GM12878 (cell line): ENCODE data around the gene TIA1. TPM values are rescaled to one million over a fixed set of nuclear protein-coding genes. Genes with fewer than 3 reads are reported as not detected.

Experiments
- ATAC-seq: fragments of 200-7000 bp; cut with Tn5 transposase; 3 replicates; pipeline ENCODE4 v1.9.1; 2020; ENCODE audit warnings: mild to moderate bottlenecking, moderate library complexity
- BruUV-seq: library from RNA; stranded (reverse); fragments of 400-500 nt; replicated peaks from 2 replicates; lab custom pipeline; 2021; lab: Mats Ljungman, UMichigan
- CTCF ChIA-PET: fragments of 300-600 bp; sonication (Branson Sonifier 250); formaldehyde crosslinking; extraction: SDS; loops from one replicate; lab custom pipeline; 2021; ENCODE audit warnings: inconsistent platforms; lab: Yijun Ruan, JAX
- POLR2A ChIA-PET: fragments of 350-600 bp; formaldehyde crosslinking; extraction: SDS; loops from one replicate; lab custom pipeline; 2021; ENCODE audit warnings: inconsistent platforms; lab: Charles Lee
- RAD21 ChIA-PET: fragments of 300-600 bp; sonication (Branson Sonifier 250); formaldehyde crosslinking; loops from one replicate; lab custom pipeline; 2023; ENCODE audit warnings: antibody characterized with exemption; ENCODE audit not compliant: unreplicated experiment; lab: Charles Lee
- SMC1A ChIA-PET: fragments of 300-600 bp; sonication (Branson Sonifier 250); formaldehyde crosslinking; loops from one replicate; lab custom pipeline; 2023; ENCODE audit not compliant: unreplicated experiment, uncharacterized antibody; lab: Charles Lee
- DNase-seq: peaks from one replicate; pipeline ENCODE4 v3.0.0-alpha.2; 2011; ENCODE audit warnings: low read depth, low spot score
- FAIRE-seq: peaks from 3 replicates; lab custom pipeline; 2011; peaks lifted over from hg19 to GRCh38; lab: Jason Lieb, UNC
- H2AFZ ChIP-seq: 2 replicates; pipeline ENCODE4 v1.6.0; 2011; ENCODE audit warnings: low read depth, low read length, control low read depth; ENCODE audit not compliant: control insufficient read depth
- H3K27ac ChIP-seq: 2 replicates; pipeline ENCODE4 v1.5.1; 2011; ENCODE audit warnings: control low read depth; ENCODE audit not compliant: control insufficient read depth, insufficient read depth
- H3K27me3 ChIP-seq, 2 experiments: replicated peaks in 1 of 2; 2 replicates each; pipeline versions ENCODE4 v1.6.0 to v1.6.1; 2011; ENCODE audit warnings: low read length in 1 of 2; ENCODE audit not compliant: control insufficient read depth in 2 of 2, insufficient read depth in 2 of 2
- H3K36me3 ChIP-seq, 2 experiments: 2 replicates each; pipeline ENCODE4 v1.5.1; 2011; ENCODE audit warnings: low read length in 1 of 2; ENCODE audit not compliant: control insufficient read depth in 2 of 2, insufficient read depth in 2 of 2
- H3K4me1 ChIP-seq: 2 replicates; pipeline ENCODE4 v1.6.1; 2011; ENCODE audit warnings: mild to moderate bottlenecking, low read length, moderate library complexity, mixed read lengths; ENCODE audit not compliant: control insufficient read depth, insufficient read depth
- H3K4me2 ChIP-seq: 2 replicates; pipeline ENCODE4 v1.6.0; 2011; ENCODE audit warnings: control low read depth; ENCODE audit not compliant: control insufficient read depth, insufficient read depth
- H3K4me3 ChIP-seq: fragments of 200-600 bp; sonication (generic); 2 replicates; pipeline ENCODE4 v1.5.1; 2016
- H3K79me2 ChIP-seq: 2 replicates; pipeline ENCODE4 v1.6.0; 2011; ENCODE audit warnings: low read length; ENCODE audit not compliant: control insufficient read depth, insufficient read depth
- H3K9ac ChIP-seq: 2 replicates; pipeline ENCODE4 v1.8.0; 2011; ENCODE audit warnings: low read length, control low read depth, mixed read lengths; ENCODE audit not compliant: control insufficient read depth, insufficient read depth
- H3K9me3 ChIP-seq: replicated peaks from 3 replicates; pipeline ENCODE4 v1.5.1; 2011; ENCODE audit warnings: mild to moderate bottlenecking, low read length; ENCODE audit not compliant: control insufficient read depth, insufficient read depth
- H4K20me1 ChIP-seq: 2 replicates; pipeline ENCODE4 v1.6.0; 2011; ENCODE audit not compliant: control insufficient read depth, insufficient read depth
- ATF7 ChIP-seq: fragments of 450-650 bp; IDR thresholded peaks from 2 replicates; pipeline ENCODE4 v1.6.1; 2016; ENCODE audit warnings: low read depth, mild to moderate bottlenecking
- KAT2A ChIP-seq: conservative IDR thresholded peaks from 2 replicates; pipeline ENCODE4 v1.6.1; 2011; ENCODE audit warnings: low read depth, low read length; ENCODE audit not compliant: control insufficient read depth
- REST ChIP-seq: IDR thresholded peaks from 2 replicates; pipeline ENCODE4 v1.6.1; 2012; ENCODE audit warnings: mild to moderate bottlenecking, low read depth, low read length
- ZBTB40 ChIP-seq: fragments of 450-650 bp; IDR thresholded peaks from 2 replicates; pipeline ENCODE4 v1.6.1; 2016; ENCODE audit warnings: mild to moderate bottlenecking, moderate library complexity, borderline replicate concordance
- WGBS: methylation state at CpG from one replicate; pipeline ENCODE4 v1.1.6; 2016; ENCODE audit warnings: low lambda C conversion rate; ENCODE audit not compliant: insufficient replicate concordance, insufficient coverage; ENCODE audit errors: missing lambda C conversion rate; 5-methylcytosine and 5-hydroxymethylcytosine counted together
- in situ Hi-C: fragments of 300-500 bp; cut with MboI; formaldehyde crosslinking; loops from 9 replicates; pipeline ENCODE4 v1.14.3; 2018; ENCODE audit warnings: mixed read lengths
- intact Hi-C: fragments of 100-400 bp; cut with micrococcal nuclease; formaldehyde crosslinking; loops from one replicate; pipeline ENCODE4 v1.14.2; 2022; ENCODE audit not compliant: unreplicated experiment
- polyA plus RNA-seq, 11 experiments: library from polyadenylated mRNA; depleted of rRNA in 4 of 11; unstranded in 6 of 11; stranded (reverse) in 5 of 11; fragments of >200 nt; fragmentation: Nextera tagmentation in 4 of 11; fragmentation: Illumina TruSeq in 1 of 11; extraction: Ambion mirVana in 4 of 11; extraction: Trizol in 1 of 11; gene quantifications; 1 replicate in 1 of 11; 2 replicates in 10 of 11; pipeline versions ENCODE4 v1.2.1 to v1.2.3, GENCODE V29; 2011 to 2016; ENCODE audit warnings: inconsistent platforms in 2 of 11, missing spikeins in 2 of 11, low read depth in 1 of 11
- total RNA-seq, 4 experiments: library from RNA; depleted of rRNA in 3 of 4; stranded (reverse); fragments of >200 nt in 3 of 4; fragmentation: Illumina TruSeq in 1 of 4; extraction: Trizol in 1 of 4; gene quantifications; 2 replicates each; pipeline versions ENCODE4 v1.2.1 to v1.2.3, GENCODE V29; 2013 to 2021

The TIA1 gene
- total and polyA plus RNA-seq, 10 of the 15 experiments (the other 5 are each of a cell fraction or from before 2014, with no cell fraction given), result 21.5 to 155 (median 67.0) TPM

- Histone ChIP-seq H3K79me2 (no peaks in the 10 kb centered on the region), H3K27me3 (no peaks in the 10 kb centered on the region), H3K27ac (no peak overlapping the region), H3K4me2 (no peak overlapping the region), H3K4me3 (no peak overlapping the region), H2AFZ (no peak overlapping the region), H3K36me3 (peaks cover 0 to 11% of the 10 kb centered on the region in 2 experiments; a peak in 3 of 4 replicates), H4K20me1 (no peaks in the 10 kb centered on the region), H3K4me1 (no peaks in the 10 kb centered on the region), H3K9ac (no peak overlapping the region), H3K9me3 (no peaks in the 10 kb centered on the region)
- no peak for DNase-seq
- ChIA-PET CTCF (interaction anchor here (0.9 kb wide), 1 partner anchor 13 kb away, joined by 3 read pairs; no protein-coding TSS in a partner anchor), SMC1A (interaction anchor here (1.0 to 1.2 kb wide), 2 partner anchors 21 kb away, joined by 3 to 4 read pairs; partner anchors contain the start of gene C2orf42), POLR2A (interaction anchor here (0.6 to 1.0 kb wide), 2 partner anchors 21 to 927 kb away, joined by 3 read pairs; no protein-coding TSS in a partner anchor), RAD21 (no interaction called here)
- BruUV-seq, result no TSS peak
- FAIRE-seq, result no peak
- intact Hi-C loops, result no loop called here
- WGBS, result 96% methylated on average over 3 of the region's 3 CpGs
- no peak for ATAC-seq
- TF ChIP-seq REST (no peak), ATF7 (no peak), ZBTB40 (peak; percentile 74), KAT2A (no peak)
- in situ Hi-C loops, result no loop called here
These were observed 36.0 kb downstream of the TIA1 start for GRCh38 chr2:70212298-70212932.
